GM21717 (cell line): ENCODE results near the gene LIMD2.

Source experiments
- ATAC-seq: cut with Tn5 transposase; IDR thresholded peaks from one replicate; pipeline ENCODE4 v1.9.1; 2021; ENCODE audit warnings: mild to moderate bottlenecking, moderate library complexity; ENCODE audit not compliant: unreplicated experiment

The LIMD2 gene

GRCh38 chr17:63685041-63685440, 14.9 kb downstream of the LIMD2 start:
- ATAC-seq, result no peak

GRCh38 chr17:63682981-63683380, 16.9 kb downstream of the LIMD2 start:
- ATAC-seq, result no peak

- no peak for ATAC-seq
Observed at GRCh38 chr17:63682441-63682840, 17.5 kb downstream of the LIMD2 start.

GRCh38 chr17:63681530-63681929, 18.4 kb downstream of the LIMD2 start:
- ATAC-seq, result no peak

GRCh38 chr17:63680700-63681099, 19.2 kb downstream of the LIMD2 start:
- no peak for ATAC-seq

- no peak for ATAC-seq
Observed at GRCh38 chr17:63679214-63679613, 20.7 kb downstream of the LIMD2 start.

- ATAC-seq, result no peak
Observed at GRCh38 chr17:63676584-63676983, 23.3 kb downstream of the LIMD2 start.

GRCh38 chr17:63675607-63676546, 24.0 kb downstream of the LIMD2 start:
- ATAC-seq, result no peak

- ATAC-seq, result no peak
Observed at GRCh38 chr17:63675231-63675606, 24.7 kb downstream of the LIMD2 start.

GRCh38 chr17:63672856-63673255, 27.1 kb downstream of the LIMD2 start:
- ATAC-seq, result no peak

- no peak for ATAC-seq
Observed at GRCh38 chr17:63665527-63666214, 34.3 kb downstream of the LIMD2 start.

GRCh38 chr17:63659850-63660249, 40.1 kb downstream of the LIMD2 start:
- no peak for ATAC-seq

GRCh38 chr17:63658366-63658765, 41.6 kb downstream of the LIMD2 start:
- no peak for ATAC-seq

- ATAC-seq, result no peak
Observed at GRCh38 chr17:63657786-63658185, 42.1 kb downstream of the LIMD2 start.

- no peak for ATAC-seq
Observed at GRCh38 chr17:63653050-63653449, 46.9 kb downstream of the LIMD2 start.

GRCh38 chr17:63652106-63652505, 47.8 kb downstream of the LIMD2 start:
- no peak for ATAC-seq

GRCh38 chr17:63649813-63650212, 50.1 kb downstream of the LIMD2 start:
- no peak for ATAC-seq

- no peak for ATAC-seq
Observed at GRCh38 chr17:63647936-63648335, 52.0 kb downstream of the LIMD2 start.

GRCh38 chr17:63647065-63647725, 52.7 kb downstream of the LIMD2 start:
- no peak for ATAC-seq

GRCh38 chr17:63646488-63646806, 53.5 kb downstream of the LIMD2 start:
- peak; percentile 89 for ATAC-seq
